ENCODE results near the gene CHD9NB.
"Not testable (repeated sequence)": the region's sequence is repeated elsewhere in the genome, so short reads cannot be mapped to it uniquely, and the experiment has no call there.

Gene CHD9NB

GRCh38 chr16:53083119-53083518 is 30.4 kb upstream of the CHD9NB start:
- no peak for DNase-seq (ENCODE audit: low spot score)

DNA sequence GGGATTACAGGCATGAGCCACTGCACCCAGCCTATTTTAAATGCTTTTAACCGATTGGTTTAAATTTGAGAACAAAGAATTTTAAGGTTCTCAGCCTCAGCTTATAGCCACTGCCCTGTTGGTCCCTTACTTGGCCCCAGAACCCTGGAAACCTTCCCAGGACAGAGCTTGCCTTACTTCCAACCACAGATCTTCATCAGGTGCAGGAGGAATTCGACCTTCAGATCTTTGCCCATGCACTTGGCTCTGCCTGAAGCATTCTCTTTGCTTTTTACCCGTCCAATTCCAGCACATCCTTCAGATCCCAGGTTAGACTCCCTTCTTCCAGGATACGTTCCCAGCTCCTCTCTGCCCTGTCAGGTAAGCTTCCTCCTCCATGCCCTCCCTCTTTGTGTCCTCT is 29.8 kb upstream of the CHD9NB start:
- DNase-seq (ENCODE audit: low spot score): no peak

GRCh38 chr16:53081686-53082407 is 29.1 kb upstream of the CHD9NB start:
- DNase-seq (ENCODE audit: low spot score): no peak

DNA sequence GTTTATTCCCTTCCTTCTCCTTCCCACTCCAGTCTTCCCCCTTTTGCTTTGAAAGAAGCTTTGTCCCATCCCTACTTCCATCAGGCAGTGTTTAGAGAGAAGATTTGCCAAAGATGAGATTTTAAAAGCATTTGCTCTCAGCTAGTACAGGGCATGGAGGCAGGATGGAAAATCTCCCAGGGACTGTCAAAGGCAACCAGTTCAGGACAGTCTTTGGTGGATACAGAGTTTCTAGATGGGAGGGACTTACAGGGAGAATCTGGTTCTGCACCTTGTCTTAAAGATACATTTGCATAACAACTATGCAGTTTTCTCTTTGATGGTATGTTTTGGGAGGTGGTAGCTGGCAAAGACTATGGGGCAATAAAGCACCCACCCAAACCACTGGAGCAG is 28.3 kb upstream of the CHD9NB start:
- no peak for DNase-seq (ENCODE audit: low spot score)

DNA sequence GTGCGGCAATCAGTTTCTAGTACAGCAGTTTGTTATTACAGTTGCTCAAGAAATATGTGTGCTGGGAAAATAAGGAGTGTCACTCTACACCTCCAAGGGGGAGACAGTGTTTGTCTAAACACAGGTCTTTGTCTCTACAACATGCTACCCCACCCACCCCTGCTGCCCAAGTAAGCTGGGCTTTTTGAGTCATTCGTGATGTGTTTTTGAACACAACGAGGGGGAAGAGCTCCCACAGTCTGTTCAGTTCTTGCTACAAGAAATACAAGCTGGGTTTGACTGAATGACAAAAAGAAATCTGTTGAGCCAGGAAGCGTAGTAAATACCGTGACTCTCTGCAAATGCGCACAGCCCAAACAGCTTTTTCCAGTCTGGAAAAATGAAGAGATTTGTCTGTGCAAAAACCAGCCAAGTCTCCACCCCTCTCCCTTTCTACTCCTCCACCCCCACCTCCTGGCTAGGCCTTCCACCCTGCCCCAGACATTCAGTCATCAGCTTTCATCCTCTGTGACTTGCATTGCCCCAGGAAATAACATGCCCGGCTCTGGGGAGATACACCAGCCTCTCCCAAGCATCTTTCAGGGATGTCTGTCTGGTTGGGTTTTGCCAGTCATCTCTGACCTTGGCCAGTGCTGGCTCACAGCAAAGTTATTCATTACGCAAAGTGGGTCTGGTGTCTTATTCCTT is 27.8 kb upstream of the CHD9NB start:
- DNase-seq (ENCODE audit: low spot score): no peak

DNA sequence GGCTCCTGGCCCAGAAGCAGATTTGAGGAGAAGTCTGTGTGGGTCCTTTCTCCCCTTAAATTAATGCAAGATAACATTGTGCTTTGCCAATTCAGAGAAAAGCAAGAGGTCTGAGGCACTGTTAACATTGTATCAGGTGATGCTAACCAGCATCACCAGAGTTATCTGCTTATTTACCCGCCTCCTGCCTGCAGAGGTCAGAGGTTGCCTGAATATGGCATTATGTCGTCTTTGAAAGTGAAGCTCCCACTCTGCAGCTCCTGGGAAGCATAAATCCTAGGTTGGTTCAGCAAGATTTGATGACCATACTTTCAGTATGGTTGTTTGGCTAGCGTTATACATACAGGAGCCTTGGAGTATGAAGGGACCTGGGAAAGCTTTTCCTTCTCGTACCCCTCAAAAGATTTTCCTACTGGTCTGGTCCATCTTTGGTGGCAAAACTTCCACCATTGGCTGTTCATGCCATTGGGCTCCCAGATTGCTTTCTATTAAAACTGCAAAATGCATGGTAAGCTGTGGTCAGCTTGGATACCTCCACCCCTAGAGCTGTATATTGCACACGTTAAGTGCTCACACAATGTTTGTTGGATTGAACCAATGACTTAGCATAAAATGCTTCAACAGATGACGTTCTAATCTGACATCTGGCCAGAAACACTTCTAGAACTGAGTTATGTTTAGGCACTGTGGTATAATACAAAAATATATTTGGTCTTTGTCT is 26.2 kb upstream of the CHD9NB start:
- no peak for DNase-seq (ENCODE audit: low spot score)

GRCh38 chr16:53078247-53078646 is 25.6 kb upstream of the CHD9NB start:
- DNase-seq (ENCODE audit: low spot score): no peak

DNA sequence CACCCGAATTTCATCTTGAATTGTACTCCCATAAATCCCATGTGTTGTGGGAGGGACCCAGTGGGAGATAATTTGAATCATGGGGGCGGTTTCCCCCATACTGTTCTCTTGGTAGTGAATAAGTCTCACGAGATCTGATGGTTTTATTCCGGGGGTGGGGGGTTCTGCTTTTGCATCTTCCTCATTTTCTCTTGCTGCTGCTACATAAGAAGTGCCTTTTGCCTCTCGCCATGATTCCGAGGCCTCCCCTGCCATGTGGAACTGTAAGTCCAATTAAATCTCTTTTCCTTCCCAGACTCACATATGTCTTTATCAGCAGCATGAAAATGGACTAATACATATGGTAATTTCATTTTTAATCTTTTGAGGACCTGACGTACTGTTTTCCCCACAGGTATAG is 22.8 kb upstream of the CHD9NB start:
- DNase-seq (ENCODE audit: low spot score): not testable (repeated sequence)

DNA sequence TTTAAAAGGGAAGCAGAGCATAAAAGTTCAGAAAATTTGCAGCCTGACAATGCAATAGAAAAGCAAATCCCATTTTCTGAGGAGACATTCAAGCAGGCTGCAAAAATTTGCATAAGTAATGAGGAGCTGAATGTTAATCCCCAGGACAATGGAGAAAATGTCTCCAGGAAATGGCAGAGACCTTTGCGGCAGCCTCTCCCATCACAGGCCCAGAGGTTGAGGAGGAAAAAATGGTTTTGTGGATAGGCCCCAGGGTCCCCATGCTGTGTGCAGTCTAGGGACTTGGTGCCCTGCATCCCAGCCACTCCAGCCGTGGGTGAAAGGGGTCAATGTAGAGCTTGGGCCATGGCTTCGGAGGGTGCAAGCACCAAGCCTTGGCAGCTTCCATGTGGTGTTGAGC is 21.6 kb upstream of the CHD9NB start:
- not testable (repeated sequence) for DNase-seq (ENCODE audit: low spot score)

DNA sequence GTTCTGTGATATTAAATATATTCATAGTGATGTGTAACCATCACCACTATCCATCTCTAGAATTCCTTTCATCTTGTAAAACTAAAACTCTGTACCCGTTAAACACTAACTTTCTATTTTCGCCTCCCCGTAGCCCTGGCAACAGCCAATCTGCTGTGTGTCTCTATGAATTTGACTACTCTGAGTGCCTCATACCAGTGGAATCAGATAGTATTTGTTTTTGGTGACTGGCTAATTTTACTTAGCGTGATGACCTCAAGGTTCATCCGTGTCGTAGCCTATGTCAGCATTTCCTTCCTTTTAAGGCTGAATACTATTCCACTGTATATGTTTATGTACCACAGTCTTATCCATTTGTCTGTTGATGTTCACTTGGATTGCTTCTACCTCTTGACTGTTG is 20.3 kb upstream of the CHD9NB start:
- no peak for DNase-seq (ENCODE audit: low spot score)

DNA sequence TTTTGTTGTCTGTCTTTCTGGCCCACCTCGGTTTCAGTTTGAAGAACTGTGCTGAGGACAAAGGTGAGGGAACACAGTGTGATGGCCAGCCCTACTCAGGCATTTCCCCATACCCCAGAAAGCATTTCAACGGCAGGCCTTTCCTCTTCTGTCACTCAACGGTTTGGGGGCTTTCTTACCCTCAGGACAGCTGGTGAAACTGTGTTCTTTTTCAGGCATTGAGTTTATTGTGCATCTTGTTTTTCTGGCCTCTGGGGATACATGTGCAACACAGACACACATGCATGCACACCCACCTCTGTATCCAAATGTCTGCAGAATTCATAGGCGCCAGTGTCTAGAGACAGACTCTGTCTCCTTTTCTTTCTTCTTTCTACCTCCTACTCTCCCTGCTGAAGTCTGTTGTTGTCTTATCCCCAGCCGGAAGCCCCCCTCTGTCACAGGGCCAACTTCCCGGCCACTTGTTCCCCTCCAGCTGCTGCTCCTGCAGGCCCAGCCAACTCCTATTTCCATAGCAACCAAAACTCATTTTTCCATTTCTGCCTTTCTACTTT is 19.1 kb upstream of the CHD9NB start:
- DNase-seq (ENCODE audit: low spot score): no peak

GRCh38 chr16:53069772-53070171 is 17.1 kb upstream of the CHD9NB start:
- no peak for DNase-seq (ENCODE audit: low spot score)

- DNase-seq (ENCODE audit: low spot score): no peak
These were observed 15.7 kb upstream of the CHD9NB start for GRCh38 chr16:53068423-53068833.

GRCh38 chr16:53067675-53068074 is 15.0 kb upstream of the CHD9NB start:
- DNase-seq (ENCODE audit: low spot score): no peak

- DNase-seq (ENCODE audit: low spot score): no peak
These were observed 12.9 kb upstream of the CHD9NB start for GRCh38 chr16:53065461-53066061.

DNA sequence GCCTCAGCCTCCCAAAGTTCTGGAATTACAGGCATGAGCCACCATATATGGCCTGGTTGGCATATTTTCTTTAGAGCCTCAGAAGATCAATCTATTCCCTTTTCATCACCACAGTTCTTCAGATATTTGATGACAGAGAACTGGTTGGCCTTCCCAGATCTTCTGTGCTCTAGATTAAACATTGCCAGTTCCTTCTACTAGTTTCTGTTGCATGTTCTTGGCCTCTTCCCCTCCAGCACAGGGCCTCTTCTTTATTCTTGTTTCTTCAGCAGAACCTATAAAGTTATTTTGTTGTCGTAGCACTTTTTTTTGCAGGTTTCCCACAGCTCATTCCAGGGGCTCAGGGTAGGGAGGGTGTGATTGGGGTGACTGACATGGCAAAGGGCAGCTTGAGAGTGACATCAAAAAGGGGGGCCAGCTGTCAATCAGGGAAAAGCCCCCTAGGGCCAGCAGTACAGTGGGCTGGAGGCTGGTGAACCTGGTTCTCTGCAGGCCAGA is 11.4 kb upstream of the CHD9NB start:
- DNase-seq (ENCODE audit: low spot score): no peak

DNA sequence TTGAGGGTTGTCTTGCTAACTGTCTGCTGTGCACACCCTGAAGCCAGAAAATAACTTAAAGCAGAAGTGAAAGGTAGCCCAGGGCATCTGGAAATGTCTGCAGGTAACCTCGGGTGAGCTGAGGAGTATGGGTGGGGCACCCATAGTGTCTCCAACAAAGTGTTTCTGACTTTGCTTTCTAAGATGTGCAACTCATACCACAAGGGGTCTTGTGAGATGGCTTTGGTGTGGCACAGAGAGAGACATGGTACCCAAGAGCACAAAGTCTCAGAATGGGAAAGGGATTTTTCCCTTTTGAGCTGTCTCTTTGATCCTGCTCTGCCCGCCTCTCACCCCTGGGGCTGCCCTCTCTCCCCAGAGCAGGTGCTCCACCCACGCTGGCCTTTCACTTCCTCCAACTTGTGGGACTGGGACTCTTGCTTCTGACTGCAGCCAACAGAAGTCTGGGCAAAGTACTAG is 9.0 kb upstream of the CHD9NB start:
- no peak for DNase-seq (ENCODE audit: low spot score)

DNA sequence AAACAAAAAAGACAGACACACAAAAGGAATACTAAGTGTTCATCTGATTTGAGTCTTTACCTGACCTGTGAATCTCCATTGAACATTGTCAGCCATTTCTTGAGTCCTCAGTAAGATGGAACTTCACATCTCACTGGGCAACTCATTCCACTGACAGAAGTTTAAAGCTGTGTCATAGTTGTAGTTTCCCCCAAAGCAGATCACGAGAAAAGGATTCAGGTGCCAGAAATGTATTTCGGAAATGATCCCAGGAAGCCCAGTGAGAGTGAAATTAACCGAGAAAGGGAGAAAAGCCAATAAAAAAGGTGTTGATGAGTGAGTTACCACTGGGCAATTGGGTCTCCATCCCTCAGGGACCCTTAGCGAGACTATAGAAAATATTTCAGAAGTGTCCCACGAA is 8.6 kb upstream of the CHD9NB start:
- DNase-seq (ENCODE audit: low spot score): no peak

- DNase-seq (ENCODE audit: low spot score): no peak
These were observed 7.0 kb upstream of the CHD9NB start for GRCh38 chr16:53059672-53060071.

DNA sequence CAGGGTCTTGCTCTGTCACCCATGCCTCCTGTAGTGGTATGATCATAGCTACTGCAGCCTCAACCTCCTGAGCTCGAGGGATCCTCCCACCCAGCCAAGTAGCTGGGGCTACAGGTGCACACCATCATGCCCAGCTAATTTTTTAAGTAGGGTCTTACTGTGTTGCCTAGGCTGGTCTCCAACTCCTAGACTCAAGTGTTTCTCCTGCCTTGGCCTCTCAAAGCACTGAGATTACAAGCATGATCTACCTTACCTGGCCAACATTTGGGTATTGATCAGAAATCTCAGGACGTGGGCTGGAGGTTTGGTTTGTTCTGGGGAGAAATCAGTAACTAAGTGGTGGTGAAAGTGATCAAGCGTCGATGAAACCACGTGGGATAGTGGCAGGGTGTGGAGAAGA is 6.2 kb upstream of the CHD9NB start:
- no peak for DNase-seq (ENCODE audit: low spot score)

DNA sequence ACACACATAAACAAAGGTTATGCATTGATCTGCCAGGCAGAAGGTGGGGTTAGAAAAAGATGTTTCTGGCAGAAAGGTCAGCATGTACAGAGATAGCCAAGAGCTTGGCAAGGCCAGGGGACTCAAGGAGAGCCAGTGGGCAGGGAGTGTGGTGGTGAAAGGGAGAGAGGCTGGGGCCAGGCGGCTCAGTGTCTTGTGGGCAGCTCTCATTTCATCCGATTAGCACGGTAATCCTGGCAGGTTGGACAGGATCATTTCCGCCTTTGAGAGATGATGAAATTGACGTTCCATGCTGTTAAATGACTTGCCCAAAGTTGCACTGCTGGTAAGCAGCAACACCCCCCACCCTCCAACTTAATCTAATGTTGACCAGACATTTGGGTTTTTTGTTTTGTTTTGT is 5.7 kb upstream of the CHD9NB start:
- DNase-seq (ENCODE audit: low spot score): no peak

DNA sequence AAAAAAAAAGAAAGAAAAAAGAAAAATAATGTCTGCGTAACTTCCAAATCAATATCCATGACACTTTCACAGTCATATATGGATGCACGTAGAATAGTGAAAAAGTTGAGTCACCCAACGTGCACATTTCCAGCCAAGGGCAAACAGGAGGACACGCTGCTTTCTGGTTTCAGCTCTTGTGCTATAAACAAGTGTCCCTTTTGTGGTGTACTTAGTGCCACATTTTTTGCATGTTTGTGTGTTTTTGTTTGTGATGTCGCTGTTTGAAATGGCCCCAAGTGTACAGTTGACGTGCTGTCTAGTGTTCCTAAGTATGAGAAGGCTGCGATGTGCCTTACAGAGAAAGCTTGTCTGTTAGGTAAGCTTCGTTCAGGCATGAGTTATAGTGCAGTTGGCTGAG is 5.0 kb upstream of the CHD9NB start:
- DNase-seq (ENCODE audit: low spot score): no peak

Measured in HuH-7 (cell line).